Endothelial cell of umbilical vein (primary cell): ENCODE measurements around the gene MYD88.

Source experiments
- CTCF ChIP-seq, 2 donors: IDR thresholded peaks; 1 replicate in 1 of 2; 2 replicates in 1 of 2; pipeline ENCODE4 v1.5.1; 2011; ENCODE audit warnings: low read length in 2 of 2, mild to moderate bottlenecking in 2 of 2, moderate library complexity in 2 of 2, control low read depth in 1 of 2, inconsistent platforms in 1 of 2, low read depth in 1 of 2; ENCODE audit not compliant: insufficient read depth in 1 of 2; ENCODE audit errors: extremely low read depth in 1 of 2
- POLR2A ChIP-seq: IDR thresholded peaks from 2 replicates; pipeline ENCODE4 v1.6.1; 2012; ENCODE audit warnings: low read depth, mild to moderate bottlenecking, control low read depth, low read length

DNA sequence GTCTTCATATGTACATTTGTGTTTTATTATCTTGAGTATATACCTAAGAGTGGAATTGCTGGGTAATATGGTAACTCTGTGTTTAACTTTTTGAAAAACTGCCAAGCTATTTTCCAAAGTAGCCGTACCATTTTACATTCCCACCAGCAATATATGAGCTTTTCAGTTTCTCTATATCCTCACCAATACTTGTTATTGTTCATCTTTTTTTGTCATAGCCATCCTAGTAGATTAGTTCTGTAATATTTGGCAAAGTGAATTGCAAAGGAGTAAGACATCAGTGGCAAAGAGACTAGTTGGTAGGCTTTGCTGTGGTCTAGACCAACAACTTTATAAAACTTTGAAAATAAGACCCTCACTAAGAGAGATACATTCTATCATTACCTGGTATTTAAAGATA is 48.3 kb downstream of the MYD88 start:
- TF ChIP-seq POLR2A: no peak
- TF ChIP-seq CTCF (IDR thresholded peaks at IDR 0.05; ENCODE audit: extremely low read depth in 1 of 2, insufficient read depth in 1 of 2, low read depth in 1 of 2, low read length in 2 of 2): no peak
